H1 (cell line): ENCODE data around the gene HPS5. TPM values are rescaled to one million over a fixed set of nuclear protein-coding genes. Genes with fewer than 3 reads are reported as not detected.

Experiments used
- BCL11A ChIP-seq, 2 experiments: IDR thresholded peaks; one replicate each; pipeline ENCODE4 v1.6.1; 2011; ENCODE audit warnings: low read depth in 2 of 2, low read length in 2 of 2, mild to moderate bottlenecking in 2 of 2
- BRCA1 ChIP-seq: IDR thresholded peaks from 2 replicates; pipeline ENCODE4 v1.6.1; 2012; ENCODE audit warnings: low read depth, low read length, improper control_type of control experiment
- CHD1 ChIP-seq: IDR thresholded peaks from 2 replicates; pipeline ENCODE4 v1.6.1; 2012; ENCODE audit warnings: low read depth, low read length, improper control_type of control experiment
- CHD2 ChIP-seq: IDR thresholded peaks from 2 replicates; pipeline ENCODE4 v1.6.1; 2012; ENCODE audit warnings: low read length, improper control_type of control experiment
- JUND ChIP-seq: IDR thresholded peaks from 2 replicates; pipeline ENCODE4 v1.6.1; 2011; ENCODE audit warnings: mild to moderate bottlenecking, improper control_type of control experiment, low read length
- KDM4A ChIP-seq: IDR thresholded peaks from one replicate; pipeline ENCODE4 v1.7.1; 2012; ENCODE audit warnings: low read depth, mild to moderate bottlenecking, moderate library complexity, low read length, inconsistent platforms; ENCODE audit not compliant: severe bottlenecking
- POLR2AphosphoS5 ChIP-seq: IDR thresholded peaks from 2 replicates; pipeline ENCODE4 v1.6.1; 2011; ENCODE audit warnings: low read depth, low read length
- SP1 ChIP-seq: IDR thresholded peaks from 2 replicates; pipeline ENCODE4 v1.6.1; 2011; ENCODE audit warnings: low read depth, low read length
- TAF7 ChIP-seq: optimal IDR thresholded peaks from 2 replicates; pipeline ENCODE3; 2011; ENCODE audit warnings: low read depth, mild to moderate bottlenecking, inconsistent platforms, low read length, moderate library complexity, borderline replicate concordance
- TCF12 ChIP-seq: IDR thresholded peaks from 2 replicates; pipeline ENCODE4 v1.6.1; 2011; ENCODE audit warnings: low read depth, mild to moderate bottlenecking, low read length
- polyA plus RNA-seq, 7 experiments: library from polyadenylated mRNA; depleted of rRNA in 3 of 7; stranded (reverse) in 5 of 7; unstranded in 2 of 7; fragments of >200 nt in 5 of 7; fragments of 200-250 nt in 2 of 7; gene quantifications; 1 replicate in 5 of 7; 2 replicates in 1 of 7; 4 replicates in 1 of 7; pipeline versions ENCODE4 v1.2.1 to v1.2.3, GENCODE V29; 2011 to 2013; ENCODE audit warnings: missing spikeins in 2 of 7, mixed read lengths in 2 of 7
- total RNA-seq: library from RNA; stranded (reverse); fragmentation: NEBNext Ultra II Directional; extraction: Animal tissue kit (Norgen Biotek cat#: 25700); gene quantifications from 2 replicates; pipeline ENCODE4 v1.2.1, GENCODE V29; 2021

Gene HPS5
- total and polyA plus RNA-seq, 2 of the 8 experiments (the other 6 are each of a cell fraction or from before 2014, with no cell fraction given), result 5.0 to 18.5 TPM

- no peak for TF ChIP-seq BCL11A (IDR thresholded peaks at IDR 0.05; ENCODE audit: low read depth in 2 of 2, low read length in 2 of 2)
- TF ChIP-seq CHD2, result no peak
- TF ChIP-seq CHD1, result no peak
- no peak for TF ChIP-seq TCF12
- TF ChIP-seq BRCA1, result no peak
- TF ChIP-seq TAF7, result no peak
- TF ChIP-seq KDM4A, result no peak
- TF ChIP-seq JUND, result no peak
- TF ChIP-seq SP1, result no peak
- no peak for TF ChIP-seq POLR2AphosphoS5
These were observed 7.0 kb downstream of the HPS5 start (continued) for GRCh38 chr11:18314784-18315523.
